Loucy (cell line): ENCODE data around the gene LSR.

ENCODE experiments used
- H2AFZ ChIP-seq: fragments of 200-600 bp; sonication (generic); 2 replicates; pipeline ENCODE4 v1.6.0; 2016; ENCODE audit warnings: antibody characterized with exemption, mild to moderate bottlenecking, low read length, moderate library complexity
- H3F3A ChIP-seq: fragments of 200-600 bp; 2 replicates; pipeline ENCODE4 v1.6.0; 2016; ENCODE audit warnings: antibody characterized with exemption, low read depth, mild to moderate bottlenecking
- H3K27me3 ChIP-seq: fragments of 200-600 bp; sonication (generic); 2 replicates; pipeline ENCODE4 v1.6.1; 2014; ENCODE audit warnings: low read length, mild to moderate bottlenecking; ENCODE audit not compliant: insufficient read depth, poor library complexity, severe bottlenecking
- H3K36me3 ChIP-seq: fragments of 200-600 bp; sonication (generic); 2 replicates; pipeline ENCODE4 v1.6.1; 2016; ENCODE audit warnings: low read length; ENCODE audit not compliant: insufficient read depth
- H3K4me1 ChIP-seq: fragments of 200-600 bp; sonication (generic); 2 replicates; pipeline ENCODE4 v1.5.1; 2014; ENCODE audit warnings: low read length, mild to moderate bottlenecking; ENCODE audit not compliant: insufficient read depth, poor library complexity, severe bottlenecking
- H3K4me2 ChIP-seq: fragments of 200-600 bp; sonication (generic); 2 replicates; pipeline ENCODE4 v1.6.0; 2014; ENCODE audit warnings: antibody characterized with exemption, low read length, low read depth, mild to moderate bottlenecking; ENCODE audit not compliant: poor library complexity, severe bottlenecking
- H3K4me3 ChIP-seq: fragments of 200-600 bp; sonication (generic); 2 replicates; pipeline ENCODE4 v1.5.1; 2014; ENCODE audit warnings: low read length, mild to moderate bottlenecking, mixed read lengths; ENCODE audit not compliant: poor library complexity, severe bottlenecking
- H3K79me2 ChIP-seq: fragments of 200-600 bp; sonication (generic); 2 replicates; pipeline ENCODE4 v1.6.1; 2014; ENCODE audit warnings: low read length; ENCODE audit not compliant: insufficient read depth
- H3K9ac ChIP-seq: fragments of 200-600 bp; sonication (generic); 2 replicates; pipeline ENCODE4 v1.6.0; 2014; ENCODE audit warnings: mild to moderate bottlenecking, low read depth, low read length, moderate library complexity; ENCODE audit not compliant: poor library complexity, severe bottlenecking
- H3K9me2 ChIP-seq: fragments of 200-600 bp; sonication (generic); replicated peaks from 2 replicates; pipeline ENCODE4 v1.6.1; 2016; ENCODE audit warnings: low read depth, low read length, mixed read lengths
- H3K9me3 ChIP-seq: fragments of 200-600 bp; sonication (generic); 2 replicates; pipeline ENCODE4 v1.6.1; 2014; ENCODE audit warnings: mild to moderate bottlenecking, antibody characterized with exemption, low read length, low read depth; ENCODE audit not compliant: insufficient read depth
- H4K20me1 ChIP-seq: fragments of 200-600 bp; sonication (generic); 2 replicates; pipeline ENCODE4 v1.6.0; 2014; ENCODE audit warnings: antibody characterized with exemption, low read length, mild to moderate bottlenecking; ENCODE audit not compliant: insufficient read depth, poor library complexity, severe bottlenecking
- CTCF ChIP-seq: fragments of 200-600 bp; sonication (generic); conservative IDR thresholded peaks from 2 replicates; pipeline ENCODE4 v1.5.1; 2014; ENCODE audit warnings: mild to moderate bottlenecking, antibody characterized with exemption, low read length
- EZH2phosphoT487 ChIP-seq: fragments of 200-600 bp; IDR thresholded peaks from 2 replicates; pipeline ENCODE4 v1.6.1; 2018; ENCODE audit warnings: antibody characterized with exemption, mild to moderate bottlenecking, moderate library complexity, borderline replicate concordance

LSR gene

GRCh38 chr19:35301961-35302360 lies 53.2 kb downstream of the LSR start:
- Histone ChIP-seq H3K4me2 (no peak overlapping the region), H3K9ac (no peak overlapping the region), H3F3A (no peaks in the 10 kb centered on the region), H3K27me3 (no peaks in the 10 kb centered on the region), H3K4me3 (no peak overlapping the region), H3K9me3 (no peaks in the 10 kb centered on the region), H3K9me2 (no peaks in the 10 kb centered on the region), H3K36me3 (no peaks in the 10 kb centered on the region), H2AFZ (no peak overlapping the region), H4K20me1 (no peaks in the 10 kb centered on the region), H3K79me2 (no peaks in the 10 kb centered on the region), H3K4me1 (no peaks in the 10 kb centered on the region)
- TF ChIP-seq CTCF (no peak), EZH2phosphoT487 (no peak)

GRCh38 chr19:35302446-35302845 lies 53.6 kb downstream of the LSR start:
- Histone ChIP-seq H3K36me3 (no peaks in the 10 kb centered on the region), H4K20me1 (no peaks in the 10 kb centered on the region), H3K27me3 (no peaks in the 10 kb centered on the region), H3K4me3 (no peak overlapping the region), H3F3A (no peaks in the 10 kb centered on the region), H3K79me2 (no peaks in the 10 kb centered on the region), H3K9me2 (no peaks in the 10 kb centered on the region), H3K4me1 (no peaks in the 10 kb centered on the region), H3K9me3 (no peaks in the 10 kb centered on the region), H3K4me2 (no peak overlapping the region), H2AFZ (no peak overlapping the region), H3K9ac (no peak overlapping the region)
- TF ChIP-seq EZH2phosphoT487 (no peak), CTCF (no peak)

- H3K27me3 ChIP-seq, result no peaks in the 10 kb centered on the region
- H3K9me3 ChIP-seq, result no peaks in the 10 kb centered on the region
- H2AFZ ChIP-seq, result no peak overlapping the region
- no peak overlapping the region for H3K9ac ChIP-seq
- no peak for TF ChIP-seq CTCF
- no peak for TF ChIP-seq EZH2phosphoT487
- H3K4me1 ChIP-seq, result no peaks in the 10 kb centered on the region
- no peak overlapping the region for H3K4me3 ChIP-seq
- H3K36me3 ChIP-seq, result no peaks in the 10 kb centered on the region
- H3F3A ChIP-seq, result no peaks in the 10 kb centered on the region
- no peaks in the 10 kb centered on the region for H3K9me2 ChIP-seq
- no peaks in the 10 kb centered on the region for H4K20me1 ChIP-seq
- H3K79me2 ChIP-seq, result no peaks in the 10 kb centered on the region
- no peak overlapping the region for H3K4me2 ChIP-seq
Measured at GRCh38 chr19:35303357-35303915, 54.6 kb downstream of the LSR start.
